Measurements from ENCODE around the gene MCM3AP.
"Not testable (repeated sequence)": the region's sequence is repeated elsewhere in the genome, so short reads cannot be mapped to it uniquely, and the experiment has no call there.

Gene MCM3AP

GRCh38 chr21:46243325-46243724, 42.1 kb downstream of the MCM3AP start:
- peak; percentile 13 for DNase-seq (ENCODE audit: low read depth)

- DNase-seq (ENCODE audit: low read depth), result not testable (repeated sequence)
Measured at GRCh38 chr21:46241577-46241976, 43.8 kb downstream of the MCM3AP start.

GRCh38 chr21:46239817-46240325, 45.5 kb downstream of the MCM3AP start:
- no peak for DNase-seq (ENCODE audit: low read depth)

GRCh38 chr21:46237474-46237873, 47.9 kb downstream of the MCM3AP start:
- no peak for DNase-seq (ENCODE audit: low read depth)

GRCh38 chr21:46234436-46234950, 50.9 kb downstream of the MCM3AP start:
- no peak for DNase-seq (ENCODE audit: low read depth)

- DNase-seq (ENCODE audit: low read depth), result no peak
Measured at GRCh38 chr21:46229923-46230260, 55.5 kb downstream of the MCM3AP start.

- DNase-seq (ENCODE audit: low read depth), result no peak
Measured at GRCh38 chr21:46229133-46229922, 56.1 kb downstream of the MCM3AP start.

GRCh38 chr21:46228345-46229051, 56.9 kb downstream of the MCM3AP start, which contains the start of gene LSS:
LSS (minus strand) TSS chr21:46228774; CDS start chr21:46228745, 29 bp downstream.
- peak; percentile 97 for DNase-seq (ENCODE audit: low read depth)

- DNase-seq (ENCODE audit: low read depth), result no peak
Measured at GRCh38 chr21:46227811-46228344, 57.5 kb downstream of the MCM3AP start.

GRCh38 chr21:46226920-46227599, 58.4 kb downstream of the MCM3AP start:
- DNase-seq (ENCODE audit: low read depth), result peak; percentile 60

GRCh38 chr21:46226146-46226545, 59.3 kb downstream of the MCM3AP start:
- DNase-seq (ENCODE audit: low read depth), result no peak

- DNase-seq (ENCODE audit: low read depth), result not testable (repeated sequence)
Measured at GRCh38 chr21:46223661-46224060, 61.8 kb downstream of the MCM3AP start.

- no peak for DNase-seq (ENCODE audit: low read depth)
Measured at GRCh38 chr21:46223217-46223616, 62.2 kb downstream of the MCM3AP start.

- DNase-seq (ENCODE audit: low read depth), result no peak
Measured at GRCh38 chr21:46222436-46223116, 62.8 kb downstream of the MCM3AP start.

- DNase-seq (ENCODE audit: low read depth), result no peak
Measured at GRCh38 chr21:46221664-46222435, 63.6 kb downstream of the MCM3AP start.

GRCh38 chr21:46220847-46221246, 64.6 kb downstream of the MCM3AP start:
- DNase-seq (ENCODE audit: low read depth), result no peak

GRCh38 chr21:46220275-46220810, 65.1 kb downstream of the MCM3AP start:
- DNase-seq (ENCODE audit: low read depth), result no peak

- no peak for DNase-seq (ENCODE audit: low read depth)
Measured at GRCh38 chr21:46219591-46220239, 65.7 kb downstream of the MCM3AP start.

- DNase-seq (ENCODE audit: low read depth), result no peak
Measured at GRCh38 chr21:46218906-46219590, 66.4 kb downstream of the MCM3AP start.

Data from amniotic epithelial cell (primary cell).